Neural cell (in vitro differentiated cells): ENCODE results near the gene GRHL1.

Source experiments
- MXI1 ChIP-seq: fragments of 450-650 bp; conservative IDR thresholded peaks from 2 replicates; pipeline ENCODE4 v1.6.1; 2014; ENCODE audit warnings: antibody characterized with exemption, mild to moderate bottlenecking; ENCODE audit not compliant: poor library complexity, severe bottlenecking
- POLR2AphosphoS5 ChIP-seq: IDR thresholded peaks from 2 replicates; pipeline ENCODE4 v1.6.1; 2012
- SMC3 ChIP-seq: fragments of 450-650 bp; conservative IDR thresholded peaks from 2 replicates; pipeline ENCODE4 v1.6.1; 2014; ENCODE audit warnings: antibody characterized with exemption, mild to moderate bottlenecking, moderate library complexity; ENCODE audit not compliant: poor library complexity
- TF ChIP-seq, protein P1 (sequence below): fragments of 450-650 bp; IDR thresholded peaks from 2 replicates; pipeline ENCODE4 v1.5.1; 2014; ENCODE audit warnings: antibody characterized with exemption, mild to moderate bottlenecking, moderate library complexity; ENCODE audit not compliant: poor library complexity, severe bottlenecking

DNA sequence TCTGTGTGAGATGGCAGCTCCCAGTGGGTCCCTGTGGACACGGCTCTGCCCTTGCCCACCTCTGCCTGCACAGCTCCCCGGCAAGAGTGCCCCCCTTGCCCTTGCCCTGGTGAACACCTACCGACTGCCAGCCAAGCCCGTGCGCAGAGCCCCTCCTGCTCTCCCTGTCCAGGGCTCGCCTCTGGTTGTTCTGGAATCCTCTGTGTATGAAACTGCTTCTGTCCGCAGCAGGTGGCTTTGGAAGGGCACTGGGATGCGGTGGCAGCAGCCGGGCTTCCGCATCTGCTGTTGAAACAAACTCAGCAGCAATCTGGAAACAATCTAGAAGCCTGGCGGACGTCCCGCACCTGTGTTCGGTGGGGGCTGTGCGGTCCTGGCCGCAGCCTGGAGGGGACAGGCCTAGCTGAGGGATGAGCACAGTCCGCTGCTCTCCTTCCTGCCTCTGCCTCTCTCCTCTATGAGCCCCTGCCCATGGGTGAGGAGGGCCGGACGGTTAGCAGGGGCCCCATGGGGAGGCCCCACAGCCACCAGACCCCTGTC is 57.8 kb downstream of the GRHL1 start:
- TF ChIP-seq SMC3 (no peak), MXI1 (no peak), POLR2AphosphoS5 (no peak)
- TF ChIP-seq, protein P1, sequence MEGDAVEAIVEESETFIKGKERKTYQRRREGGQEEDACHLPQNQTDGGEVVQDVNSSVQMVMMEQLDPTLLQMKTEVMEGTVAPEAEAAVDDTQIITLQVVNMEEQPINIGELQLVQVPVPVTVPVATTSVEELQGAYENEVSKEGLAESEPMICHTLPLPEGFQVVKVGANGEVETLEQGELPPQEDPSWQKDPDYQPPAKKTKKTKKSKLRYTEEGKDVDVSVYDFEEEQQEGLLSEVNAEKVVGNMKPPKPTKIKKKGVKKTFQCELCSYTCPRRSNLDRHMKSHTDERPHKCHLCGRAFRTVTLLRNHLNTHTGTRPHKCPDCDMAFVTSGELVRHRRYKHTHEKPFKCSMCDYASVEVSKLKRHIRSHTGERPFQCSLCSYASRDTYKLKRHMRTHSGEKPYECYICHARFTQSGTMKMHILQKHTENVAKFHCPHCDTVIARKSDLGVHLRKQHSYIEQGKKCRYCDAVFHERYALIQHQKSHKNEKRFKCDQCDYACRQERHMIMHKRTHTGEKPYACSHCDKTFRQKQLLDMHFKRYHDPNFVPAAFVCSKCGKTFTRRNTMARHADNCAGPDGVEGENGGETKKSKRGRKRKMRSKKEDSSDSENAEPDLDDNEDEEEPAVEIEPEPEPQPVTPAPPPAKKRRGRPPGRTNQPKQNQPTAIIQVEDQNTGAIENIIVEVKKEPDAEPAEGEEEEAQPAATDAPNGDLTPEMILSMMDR: no peak
